GM13977 (cell line): ENCODE results near the gene THADA.

Experiments used
- DNase-seq: peaks from one replicate; pipeline ENCODE4 v3.0.0; 2012; ENCODE audit warnings: low spot score
- CTCF ChIP-seq: IDR thresholded peaks from 2 replicates; pipeline ENCODE4 v1.5.1; 2012; ENCODE audit warnings: mild to moderate bottlenecking, control low read depth; ENCODE audit not compliant: insufficient read depth; ENCODE audit errors: extremely low read depth, missing control alignments
- in situ Hi-C: fragments of 300-500 bp; cut with MboI; formaldehyde crosslinking; loops from one replicate; pipeline ENCODE4 v1.12.0; 2022; ENCODE audit warnings: low sequenced_read_pairs, low pct_unique_long_range_greater_than_20kb, mixed read lengths, inconsistent platforms; ENCODE audit not compliant: unreplicated experiment

THADA gene

GRCh38 chr2:43384143-43384542, 211.7 kb downstream of the THADA start:
- no peak for TF ChIP-seq CTCF
- DNase-seq, result no peak
- in situ Hi-C loops, result no loop called here

DNA sequence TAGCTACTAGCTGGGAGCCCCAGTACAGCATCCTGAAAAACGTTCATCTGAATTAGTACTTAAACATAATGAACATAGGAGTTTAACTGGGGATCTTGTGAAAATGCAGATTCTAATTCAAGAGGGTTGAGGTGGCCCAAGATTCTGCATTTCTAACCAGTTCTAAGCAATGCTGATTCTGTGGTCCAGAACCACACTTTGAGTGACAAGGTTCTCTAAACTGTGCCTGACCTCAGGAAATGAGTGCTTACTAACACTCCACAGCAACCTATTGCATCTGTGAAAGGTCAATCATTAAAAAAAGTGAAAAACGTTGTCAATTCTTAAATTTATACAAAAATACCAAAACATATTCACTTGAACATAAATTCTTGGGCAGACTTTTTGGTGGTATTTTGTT, 212.3 kb downstream of the THADA start:
- no peak for DNase-seq
- in situ Hi-C loops, result no loop called here
- no peak for TF ChIP-seq CTCF

DNA sequence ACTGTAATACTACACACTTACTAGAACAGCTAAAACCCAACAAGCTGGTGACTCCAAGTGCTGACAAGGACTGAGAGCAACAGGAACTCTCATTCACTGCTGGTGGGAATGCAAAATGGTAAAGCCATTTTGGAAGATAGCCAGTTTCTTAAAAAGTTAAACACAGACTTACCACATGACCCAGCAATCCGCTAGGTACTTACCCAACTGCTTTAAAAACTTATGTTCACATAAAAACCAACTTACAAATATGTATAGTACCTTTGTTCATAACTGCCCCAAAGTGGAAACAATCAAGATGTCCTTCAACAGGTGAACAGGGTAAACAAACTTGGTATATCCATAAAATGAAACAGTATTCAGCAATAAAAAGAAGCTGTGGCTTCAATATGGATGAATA, 216.3 kb downstream of the THADA start:
- in situ Hi-C loops, result no loop called here
- DNase-seq, result no peak
- TF ChIP-seq CTCF, result no peak

- in situ Hi-C loops, result no loop called here
- TF ChIP-seq CTCF, result no peak
Observed at GRCh38 chr2:43377327-43377726, 218.5 kb downstream of the THADA start.

GRCh38 chr2:43376523-43377198, 219.2 kb downstream of the THADA start:
- TF ChIP-seq CTCF, result no peak
- in situ Hi-C loops, result no loop called here
- no peak for DNase-seq

More at GRCh38 chr2:43377327-43377726, 218.5 kb downstream of the THADA start:
- DNase-seq, result no peak

- DNase-seq, result no peak
- in situ Hi-C loops, result no loop called here
- TF ChIP-seq CTCF, result no peak
Observed at GRCh38 chr2:43375746-43376522, 219.9 kb downstream of the THADA start.
